IMR-90 (cell line): ENCODE data around the gene TRAF3. TPM values are rescaled to one million over a fixed set of nuclear protein-coding genes. Genes with fewer than 3 reads are reported as not detected.

Experiments
- ATAC-seq: fragments of 200-7000 bp; cut with Tn5 transposase; 2 replicates; pipeline ENCODE4 v1.9.1; 2020; ENCODE audit warnings: low read depth, mild to moderate bottlenecking, moderate library complexity
- BruUV-seq: library from RNA; stranded (reverse); fragments of 400-500 nt; replicated peaks from 2 replicates; lab custom pipeline; 2021; lab: Mats Ljungman, UMichigan
- CTCF ChIA-PET: fragments of 300-600 bp; formaldehyde crosslinking; extraction: SDS; loops from one replicate; lab custom pipeline; 2021; ENCODE audit warnings: antibody characterized with exemption; lab: Yijun Ruan, JAX
- POLR2A ChIA-PET: fragments of 300-600 bp; sonication (Branson Sonifier 250); formaldehyde crosslinking; loops from one replicate; lab custom pipeline; 2022; ENCODE audit warnings: antibody characterized with exemption; ENCODE audit not compliant: unreplicated experiment; lab: Charles Lee
- DNase-seq: peaks from one replicate; pipeline ENCODE4 v3.0.0; 2013
- H2AFZ ChIP-seq: replicated peaks from 2 replicates; pipeline ENCODE3; 2013; ENCODE audit warnings: low read length, mild to moderate bottlenecking; ENCODE audit not compliant: poor library complexity
- H2AK5ac ChIP-seq: 2 replicates; pipeline ENCODE4 v1.6.1; 2013; ENCODE audit warnings: low read depth, low read length, inconsistent platforms
- H2AK9ac ChIP-seq: replicated peaks from 2 replicates; pipeline ENCODE3; 2013; ENCODE audit warnings: mild to moderate bottlenecking, low read depth, low read length, moderate library complexity; ENCODE audit not compliant: poor library complexity
- H2BK120ac ChIP-seq: 2 replicates; pipeline ENCODE4 v1.6.1; 2013; ENCODE audit warnings: low read depth, low read length, inconsistent platforms
- H2BK15ac ChIP-seq: 3 replicates; pipeline ENCODE4 v1.6.1; 2013; ENCODE audit warnings: low read depth, low read length, inconsistent platforms
- H2BK20ac ChIP-seq: 2 replicates; pipeline ENCODE4 v1.6.1; 2013; ENCODE audit warnings: low read depth, mild to moderate bottlenecking, inconsistent platforms, low read length, moderate library complexity
- H2BK5ac ChIP-seq: 2 replicates; pipeline ENCODE4 v1.6.1; 2013; ENCODE audit warnings: mild to moderate bottlenecking, low read depth, low read length, inconsistent platforms; ENCODE audit not compliant: poor library complexity, severe bottlenecking
- H3K14ac ChIP-seq: replicated peaks from 2 replicates; pipeline ENCODE4 v1.6.1; 2013; ENCODE audit warnings: low read depth, low read length, inconsistent platforms
- H3K18ac ChIP-seq: 2 replicates; pipeline ENCODE4 v1.6.1; 2013; ENCODE audit warnings: low read depth, low read length, control low read depth
- H3K23ac ChIP-seq: 2 replicates; pipeline ENCODE4 v1.6.1; 2013; ENCODE audit warnings: low read depth, low read length, inconsistent platforms
- H3K27ac ChIP-seq: 2 replicates; pipeline ENCODE4 v1.5.1; 2013; ENCODE audit warnings: mild to moderate bottlenecking, control low read depth, low read length; ENCODE audit not compliant: insufficient read depth
- H3K27me3 ChIP-seq: 2 replicates; pipeline ENCODE4 v1.6.1; 2013; ENCODE audit warnings: low read length; ENCODE audit not compliant: control insufficient read depth, insufficient read depth
- H3K36me3 ChIP-seq: 2 replicates; pipeline ENCODE4 v1.6.1; 2013; ENCODE audit warnings: low read length, mixed read lengths; ENCODE audit not compliant: control insufficient read depth, insufficient read depth
- H3K4ac ChIP-seq: 2 replicates; pipeline ENCODE4 v1.6.1; 2013; ENCODE audit warnings: low read depth, low read length, inconsistent platforms
- H3K4me1 ChIP-seq: 2 replicates; pipeline ENCODE4 v1.6.1; 2013; ENCODE audit warnings: low read length, mixed read lengths; ENCODE audit not compliant: control insufficient read depth, insufficient read depth
- H3K4me2 ChIP-seq: 2 replicates; pipeline ENCODE4 v1.6.1; 2013; ENCODE audit warnings: low read depth, mild to moderate bottlenecking, control low read depth, low read length, moderate library complexity
- H3K4me3 ChIP-seq: 2 replicates; pipeline ENCODE4 v1.5.1; 2013; ENCODE audit warnings: low read depth, mild to moderate bottlenecking, control low read depth, low read length, moderate library complexity; ENCODE audit not compliant: insufficient read depth
- H3K56ac ChIP-seq: 2 replicates; pipeline ENCODE4 v1.6.1; 2013; ENCODE audit warnings: low read length, inconsistent platforms; ENCODE audit not compliant: insufficient read depth; ENCODE audit errors: extremely low read depth
- H3K79me1 ChIP-seq, 2 experiments: 2 replicates each; pipeline ENCODE4 v1.6.1; 2013; ENCODE audit warnings: low read length in 2 of 2, inconsistent platforms in 1 of 2, low read depth in 1 of 2
- H3K9ac ChIP-seq: 2 replicates; pipeline ENCODE4 v1.6.1; 2013; ENCODE audit warnings: low read depth, low read length, control low read depth
- H3K9me1 ChIP-seq: 2 replicates; pipeline ENCODE4 v1.6.1; 2013; ENCODE audit warnings: low read length, inconsistent platforms; ENCODE audit not compliant: insufficient read depth
- H3K9me3 ChIP-seq: 2 replicates; pipeline ENCODE4 v1.6.1; 2013; ENCODE audit warnings: low read length; ENCODE audit not compliant: control insufficient read depth, insufficient read depth
- H4K20me1 ChIP-seq: 2 replicates; pipeline ENCODE4 v1.6.1; 2013; ENCODE audit warnings: low read length, inconsistent platforms; ENCODE audit not compliant: insufficient read depth
- H4K5ac ChIP-seq: 2 replicates; pipeline ENCODE4 v1.6.1; 2013; ENCODE audit warnings: mild to moderate bottlenecking, low read depth, low read length, control low read depth
- H4K8ac ChIP-seq, 2 experiments: 2 replicates each; pipeline ENCODE4 v1.6.1; 2013; ENCODE audit warnings: low read depth in 2 of 2, low read length in 2 of 2, control low read depth in 1 of 2, inconsistent platforms in 1 of 2
- H4K91ac ChIP-seq: 2 replicates; pipeline ENCODE4 v1.6.1; 2013; ENCODE audit warnings: low read depth, low read length, inconsistent platforms; ENCODE audit not compliant: insufficient read depth
- FOS ChIP-seq: fragments of 150-350 bp; IDR thresholded peaks from 2 replicates; pipeline ENCODE4 v1.6.1; 2016; ENCODE audit warnings: low read depth, low read length
- NFE2L2 ChIP-seq: fragments of 150-350 bp; IDR thresholded peaks from 2 replicates; pipeline ENCODE4 v1.6.1; 2016; ENCODE audit warnings: low read depth, mild to moderate bottlenecking, low read length
- WGBS, 2 experiments: methylation state at CpG; one replicate each; pipeline versions ENCODE4 v1.1.5 to v1.1.7; 2013; ENCODE audit warnings: missing lambda C conversion rate in 2 of 2; ENCODE audit not compliant: insufficient read length in 1 of 2; ENCODE audit errors: extremely low coverage in 2 of 2; 5-methylcytosine and 5-hydroxymethylcytosine counted together
- dilution Hi-C: fragments of 300-500 bp; cut with HindIII; formaldehyde crosslinking; loops from one replicate; pipeline ENCODE4 v1.14.3; 2018; ENCODE audit warnings: low sequenced_read_pairs; ENCODE audit not compliant: unreplicated experiment
- in situ Hi-C: fragments of 300-500 bp; cut with MboI; formaldehyde crosslinking; loops from 3 replicates; pipeline ENCODE4 v1.14.3; 2019; ENCODE audit warnings: low sequenced_read_pairs, inconsistent platforms, mixed read lengths
- intact Hi-C: fragments of 100-400 bp; cut with micrococcal nuclease; formaldehyde crosslinking; loops from 2 replicates; pipeline ENCODE4 v1.10.0; 2022
- polyA plus RNA-seq, 3 experiments: library from polyadenylated mRNA; depleted of rRNA; stranded (reverse); fragments of >200 nt; gene quantifications; 2 replicates each; pipeline ENCODE4 v1.2.3, GENCODE V29; 2012; ENCODE audit warnings: low replicate concordance in 1 of 3
- total RNA-seq: library from RNA; depleted of rRNA; stranded (reverse); fragments of >200 nt; gene quantifications from 2 replicates; pipeline ENCODE4 v1.2.3, GENCODE V29; 2012

Gene TRAF3
- total and polyA plus RNA-seq, 2 of the 4 experiments (the other 2 are of a cell fraction) = 21.2 to 25.3 TPM

DNA sequence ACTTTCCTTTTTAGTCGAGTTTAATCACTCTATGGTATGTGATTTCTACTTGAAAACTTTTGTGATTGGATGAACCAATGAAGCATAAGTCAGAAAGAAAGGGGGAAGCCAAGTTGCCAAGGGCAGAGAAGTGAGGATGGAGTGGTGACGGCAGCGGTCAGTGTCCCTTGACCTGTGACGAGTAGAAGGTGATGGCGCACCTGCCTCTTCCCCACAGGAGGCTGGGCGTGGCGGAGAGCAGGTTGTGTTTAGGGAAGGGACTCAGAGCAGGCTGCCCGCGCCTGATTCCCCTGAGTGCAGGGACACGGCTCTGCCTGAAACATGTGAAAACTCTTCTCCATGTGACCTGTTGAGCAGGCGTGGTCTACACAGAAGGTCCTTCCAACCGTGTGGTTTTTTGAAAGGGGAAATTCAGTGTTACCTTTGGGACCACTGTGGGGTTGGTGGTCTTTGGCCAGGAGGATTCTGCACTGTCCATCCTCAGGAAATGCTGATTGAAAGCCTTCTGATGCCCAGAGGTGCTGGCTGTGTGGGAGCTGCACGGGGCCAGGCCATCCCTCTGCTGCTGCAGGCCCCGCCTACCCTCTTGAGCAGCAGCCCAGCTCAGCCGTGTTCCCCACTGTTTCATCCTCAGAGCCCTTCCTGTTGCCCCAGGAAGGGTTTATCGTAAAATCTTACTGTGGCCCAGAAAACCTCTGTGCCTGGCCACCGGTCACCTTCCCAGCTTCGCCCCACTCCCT is 121.7 kb downstream of the TRAF3 start (continued):
- TF ChIP-seq FOS = no peak

DNA sequence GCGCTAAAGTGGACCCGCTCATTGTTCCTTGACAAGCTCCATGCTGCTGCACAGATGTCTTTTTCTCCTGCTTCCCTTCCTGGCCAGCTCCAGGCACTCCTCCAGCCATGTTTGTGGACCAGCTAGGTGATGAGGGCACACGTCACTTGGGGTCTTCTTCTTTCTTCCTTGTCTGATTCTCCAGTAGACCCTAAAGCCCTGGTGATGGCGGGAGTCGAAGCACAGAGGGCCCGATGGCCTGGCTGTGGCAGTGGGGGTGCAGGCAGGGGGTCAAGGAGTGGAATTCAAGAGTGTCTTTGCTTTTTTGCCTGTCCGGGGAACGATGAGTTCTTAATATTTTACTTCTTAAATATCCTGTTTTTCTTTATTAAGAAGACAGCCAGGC is 122.3 kb downstream of the TRAF3 start:
- H3K27ac ChIP-seq = no peak overlapping the region
- peaks cover 0 to 5% of the 10 kb centered on the region in 2 experiments; a peak in 1 of 4 replicates for H3K79me1 ChIP-seq
- CTCF ChIA-PET = no interaction called here
- dilution Hi-C loops = no loop called here
- no peak overlapping the region for H2AK5ac ChIP-seq
- no peak overlapping the region for H3K4me2 ChIP-seq
- H3K27me3 ChIP-seq = no peaks in the 10 kb centered on the region
- no peak overlapping the region for H3K23ac ChIP-seq
- no peak overlapping the region for H2AK9ac ChIP-seq
- intact Hi-C loops = no loop called here
- no peak for TF ChIP-seq NFE2L2
- no peak overlapping the region for H2BK20ac ChIP-seq
- no peak overlapping the region for H3K4me3 ChIP-seq
- H4K91ac ChIP-seq = no peak overlapping the region
- H4K8ac ChIP-seq = no peak overlapping the region
- H3K18ac ChIP-seq = no peak overlapping the region
- DNase-seq = no peak
- H2AFZ ChIP-seq = no peak overlapping the region
- POLR2A ChIA-PET = no interaction called here
- H2BK5ac ChIP-seq = no peak overlapping the region
- H2BK120ac ChIP-seq = no peak overlapping the region
- no peak for ATAC-seq
- H3K56ac ChIP-seq = no peak overlapping the region
- H3K36me3 ChIP-seq = peaks cover 29% of the 10 kb centered on the region
- BruUV-seq = no TSS peak
- no peak overlapping the region for H3K4ac ChIP-seq
- no peaks in the 10 kb centered on the region for H3K9me3 ChIP-seq
- no peaks in the 10 kb centered on the region for H4K20me1 ChIP-seq
- H2BK15ac ChIP-seq = no peak overlapping the region
- peaks cover 8% of the 10 kb centered on the region for H3K9me1 ChIP-seq
- in situ Hi-C loops = loop anchor here (10.0 kb wide), 1 partner anchor 115 kb away; no protein-coding TSS in a partner anchor
- H4K5ac ChIP-seq = no peak overlapping the region
- no peak overlapping the region for H3K14ac ChIP-seq
- peaks cover 2% of the 10 kb centered on the region; the same call in 1 of the 2 replicates for H3K4me1 ChIP-seq
- H3K9ac ChIP-seq = no peak overlapping the region
- 93% methylated on average over 2 of the region's 8 CpGs; no CpG with 5 or more reads in 1 of the 2 experiments for WGBS, 2 experiments
